GM10248 (cell line): ENCODE data around the gene KLHDC8B.

Experiments used
- CTCF ChIA-PET: fragments of 300-600 bp; sonication (Branson Sonifier 250); formaldehyde crosslinking; extraction: SDS; loops from one replicate; lab custom pipeline; 2021; ENCODE audit warnings: antibody characterized with exemption; lab: Yijun Ruan, JAX
- POLR2A ChIA-PET: fragments of 350-650 bp; sonication (Branson Sonifier 250); formaldehyde crosslinking; extraction: SDS; loops from one replicate; lab custom pipeline; 2020; ENCODE audit warnings: antibody characterized with exemption; lab: Yijun Ruan, JAX
- DNase-seq: peaks from one replicate; pipeline ENCODE4 v3.0.0; 2012; ENCODE audit errors: extremely low spot score
- CTCF ChIP-seq: IDR thresholded peaks from 2 replicates; pipeline ENCODE4 v1.5.1; 2012; ENCODE audit warnings: mild to moderate bottlenecking, low read depth; ENCODE audit errors: extremely low read depth, missing control alignments, control extremely low read depth

Gene KLHDC8B

DNA sequence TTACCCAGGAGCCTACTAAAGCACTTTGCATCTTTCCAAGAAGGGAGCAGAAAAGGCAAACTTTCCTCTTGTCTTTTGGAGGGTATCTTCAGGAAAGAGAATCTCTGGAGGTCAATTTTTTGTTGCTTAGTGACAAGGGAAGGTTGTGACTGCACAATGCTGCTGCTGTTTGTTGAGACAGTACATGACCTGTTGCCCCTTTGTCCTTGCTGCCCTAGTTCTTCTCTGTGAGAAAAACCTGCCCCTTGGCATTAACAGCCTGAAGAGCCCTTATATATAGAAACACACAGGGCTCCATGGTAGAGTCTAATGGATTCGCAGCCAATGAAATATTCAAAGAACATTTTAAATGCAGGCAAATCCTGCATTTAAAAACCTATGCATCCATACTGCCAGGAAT, 20.3 kb downstream of the KLHDC8B start:
- CTCF ChIA-PET: no interaction called here
- DNase-seq: no peak
- TF ChIP-seq CTCF: no peak
- POLR2A ChIA-PET: no interaction called here

- DNase-seq: no peak
- POLR2A ChIA-PET: no interaction called here
- CTCF ChIA-PET: no interaction called here
- TF ChIP-seq CTCF: no peak
These were observed 26.8 kb downstream of the KLHDC8B start for GRCh38 chr3:49198161-49198560.

DNA sequence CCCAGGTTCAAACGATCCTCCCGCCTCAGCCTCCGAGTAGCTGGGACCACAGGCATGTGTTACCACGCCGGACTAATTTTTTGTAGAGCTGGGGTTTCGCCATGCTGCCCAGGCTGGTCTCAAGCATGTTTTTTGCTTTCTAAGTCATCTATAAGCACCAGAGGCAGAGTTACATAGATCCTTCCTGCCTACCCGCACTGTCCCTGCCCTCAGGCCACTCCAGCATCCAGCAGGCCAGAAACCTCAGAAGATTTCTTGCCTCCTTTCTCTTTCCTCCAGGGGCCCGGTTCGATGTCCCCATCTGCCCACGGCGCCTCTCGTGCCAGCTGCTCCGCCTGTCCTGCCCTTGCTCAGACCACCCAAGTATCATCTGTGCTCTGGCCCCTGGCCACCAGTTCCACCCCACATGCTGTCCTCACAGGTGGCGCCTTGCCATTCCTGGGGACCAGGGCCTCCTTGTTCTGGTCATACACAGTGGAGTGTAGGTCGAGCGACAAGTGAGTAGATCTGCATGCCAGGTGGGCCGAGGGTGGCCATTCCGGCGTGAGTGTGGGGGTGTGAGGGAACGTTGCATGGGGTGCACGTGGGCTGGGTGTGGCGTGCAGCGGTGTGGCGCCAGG, 27.3 kb downstream of the KLHDC8B start:
- POLR2A ChIA-PET: no interaction called here
- TF ChIP-seq CTCF: no peak
- DNase-seq: no peak
- CTCF ChIA-PET: no interaction called here

DNA sequence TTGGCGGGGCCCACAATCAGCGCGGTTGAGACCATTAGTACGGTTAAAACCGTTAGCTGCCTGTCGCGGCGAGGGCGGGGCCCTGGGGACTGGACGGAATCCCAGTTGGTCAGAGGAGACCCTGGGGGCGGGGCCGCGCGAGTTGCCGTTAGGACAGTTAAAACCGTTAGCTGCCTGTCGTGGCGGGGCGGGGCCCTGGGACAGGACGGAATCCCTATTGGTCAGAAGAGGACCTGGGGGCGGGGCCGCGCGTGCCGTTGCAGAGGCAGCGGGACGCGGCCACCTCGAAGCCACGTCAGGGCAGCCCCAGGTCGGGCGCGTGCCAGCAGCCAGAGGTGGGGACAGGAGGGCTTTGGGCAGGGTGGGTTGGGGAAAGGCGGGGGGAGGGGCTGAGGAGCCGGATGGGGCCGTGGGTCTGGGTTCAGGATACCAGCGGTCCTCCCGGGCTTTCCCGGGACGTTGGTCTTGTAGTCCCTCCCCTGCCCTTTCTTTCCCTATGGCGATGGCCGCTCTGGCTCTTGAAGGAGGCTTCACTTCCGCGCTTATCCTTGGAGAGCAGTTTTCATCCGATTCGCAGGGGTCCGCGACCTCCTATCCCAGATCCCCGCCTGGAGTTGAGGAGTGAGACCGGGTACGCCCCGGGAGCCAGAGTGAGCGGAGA, 28.0 kb downstream of the KLHDC8B start:
- ChIA-PET CTCF (no interaction called here), POLR2A (no interaction called here)
- DNase-seq: no peak
- TF ChIP-seq CTCF: no peak

DNA sequence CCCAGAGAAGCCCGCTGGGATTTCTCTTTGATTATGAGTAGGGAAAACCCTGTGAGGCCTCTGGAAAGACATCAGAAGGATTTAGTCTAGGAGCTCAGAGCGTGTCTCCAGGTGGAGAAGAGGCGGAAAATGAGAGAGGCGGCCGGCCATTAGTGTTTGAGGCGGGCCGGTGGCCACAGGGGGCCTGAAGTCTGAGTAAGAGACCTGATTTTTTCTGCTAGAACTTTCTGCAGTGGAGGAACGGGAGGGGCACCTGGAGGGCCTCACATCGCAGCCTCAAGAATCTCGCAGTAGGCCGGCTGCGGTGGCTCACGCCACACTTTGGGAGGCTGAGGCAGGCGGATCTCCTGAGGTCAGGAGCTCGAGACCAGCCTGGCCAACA, 28.5 kb downstream of the KLHDC8B start:
- POLR2A ChIA-PET: no interaction called here
- no peak for TF ChIP-seq CTCF
- CTCF ChIA-PET: no interaction called here
- no peak for DNase-seq

DNA sequence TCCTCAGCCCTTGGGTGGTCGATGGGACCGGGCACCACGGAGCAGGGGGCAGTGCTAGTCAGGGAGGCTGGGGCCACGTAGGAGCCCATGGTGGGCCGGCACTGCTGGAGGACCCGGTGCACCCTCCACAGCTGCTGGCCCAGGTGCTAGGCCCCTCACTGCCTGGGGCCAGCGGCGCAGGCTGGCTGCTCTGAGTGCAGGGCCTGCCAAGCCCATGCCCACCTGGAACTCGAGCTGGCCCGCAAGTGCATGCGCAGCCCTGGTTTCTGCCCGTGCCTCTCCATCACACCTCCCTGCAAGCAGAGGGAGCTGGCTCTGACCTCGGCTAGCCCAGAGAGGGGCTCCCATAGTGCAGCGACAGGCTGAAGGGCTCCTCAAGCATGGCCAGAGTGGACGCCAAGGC, 42.1 kb downstream of the KLHDC8B start:
- CTCF ChIA-PET: no interaction called here
- TF ChIP-seq CTCF: no peak
- POLR2A ChIA-PET: no interaction called here
- DNase-seq: no peak
